Liver (tissue), 9 donors: ENCODE measurements around the gene CEP83. TPM values are rescaled to one million over a fixed set of nuclear protein-coding genes. Genes with fewer than 3 reads are reported as not detected.

Source experiments
- DNase-seq: peaks from one replicate; pipeline ENCODE4 v3.0.0-alpha.2; 2017; ENCODE audit warnings: low spot score
- H3K27ac ChIP-seq, 2 donors: one replicate each; pipeline ENCODE4 v1.7.0; 2013; ENCODE audit warnings: inconsistent platforms in 2 of 2, low read length in 2 of 2, control low read depth in 1 of 2, low read depth in 1 of 2, mild to moderate bottlenecking in 1 of 2
- H3K27me3 ChIP-seq, 4 donors: one replicate each; pipeline versions ENCODE4 v1.6.1 to v1.7.0; 2013; ENCODE audit warnings: low read length in 3 of 4, inconsistent platforms in 1 of 4, mild to moderate bottlenecking in 1 of 4, moderate library complexity in 1 of 4; ENCODE audit not compliant: control insufficient read depth in 4 of 4, insufficient read depth in 4 of 4
- H3K36me3 ChIP-seq, 4 donors: one replicate each; pipeline versions ENCODE4 v1.6.1 to v1.7.0; 2013; ENCODE audit warnings: low read length in 3 of 4, mild to moderate bottlenecking in 3 of 4, low read depth in 1 of 4, moderate library complexity in 1 of 4; ENCODE audit not compliant: control insufficient read depth in 4 of 4, insufficient read depth in 3 of 4
- H3K4me1 ChIP-seq, 4 donors: one replicate each; pipeline versions ENCODE4 v1.6.1 to v1.7.0; 2013; ENCODE audit warnings: low read length in 3 of 4, mild to moderate bottlenecking in 3 of 4, moderate library complexity in 1 of 4; ENCODE audit not compliant: control insufficient read depth in 4 of 4, insufficient read depth in 4 of 4
- H3K4me3 ChIP-seq, 3 donors: one replicate each; pipeline versions ENCODE4 v1.6.1 to v1.7.0; 2013; ENCODE audit warnings: low read length in 3 of 3, control low read depth in 1 of 3, low read depth in 1 of 3, mild to moderate bottlenecking in 1 of 3
- H3K9ac ChIP-seq, 2 donors: one replicate each; pipeline ENCODE4 v1.7.0; 2013; ENCODE audit warnings: low read length in 2 of 2, mild to moderate bottlenecking in 2 of 2, moderate library complexity in 2 of 2, control low read depth in 1 of 2, low read depth in 1 of 2
- H3K9me3 ChIP-seq, 4 donors: one replicate each; pipeline versions ENCODE4 v1.6.1 to v1.7.0; 2013; ENCODE audit warnings: low read length in 3 of 4; ENCODE audit not compliant: control insufficient read depth in 4 of 4
- EGR1 ChIP-seq, 2 donors: IDR thresholded peaks; 2 replicates each; pipeline ENCODE4 v1.6.1; 2016 to 2018; ENCODE audit warnings: antibody characterized with exemption in 2 of 2, low read depth in 2 of 2
- FOXA1 ChIP-seq: IDR thresholded peaks from 2 replicates; pipeline ENCODE4 v1.6.1; 2016; ENCODE audit warnings: antibody characterized with exemption
- FOXA2 ChIP-seq: IDR thresholded peaks from 2 replicates; pipeline ENCODE4 v1.6.1; 2016; ENCODE audit warnings: antibody characterized with exemption
- GABPA ChIP-seq, 2 donors: IDR thresholded peaks in 1 of 2; conservative IDR thresholded peaks in 1 of 2; 2 replicates each; pipeline ENCODE4 v1.6.1; 2016; ENCODE audit warnings: antibody characterized with exemption in 2 of 2, mild to moderate bottlenecking in 1 of 2, moderate library complexity in 1 of 2
- HNF4A ChIP-seq, 2 donors: conservative IDR thresholded peaks; 2 replicates each; pipeline ENCODE4 v1.6.1; 2016; ENCODE audit warnings: antibody characterized with exemption in 2 of 2, mild to moderate bottlenecking in 2 of 2
- HNF4G ChIP-seq: IDR thresholded peaks from 2 replicates; pipeline ENCODE4 v1.6.1; 2016; ENCODE audit warnings: antibody characterized with exemption
- JUND ChIP-seq, 2 donors: IDR thresholded peaks; 2 replicates each; pipeline ENCODE4 v1.6.1; 2016; ENCODE audit warnings: antibody characterized with exemption in 2 of 2
- MAX ChIP-seq: IDR thresholded peaks from 2 replicates; pipeline ENCODE4 v1.6.1; 2016; ENCODE audit warnings: antibody characterized with exemption
- NR2F2 ChIP-seq: IDR thresholded peaks from 2 replicates; pipeline ENCODE4 v1.6.1; 2016; ENCODE audit warnings: antibody characterized with exemption
- RAD21 ChIP-seq, 2 donors: IDR thresholded peaks; 2 replicates each; pipeline ENCODE4 v1.6.1; 2016; ENCODE audit warnings: antibody characterized with exemption in 2 of 2, mild to moderate bottlenecking in 2 of 2
- RXRA ChIP-seq, 2 donors: IDR thresholded peaks; 2 replicates each; pipeline ENCODE4 v1.6.1; 2017 to 2018; ENCODE audit warnings: antibody characterized with exemption in 2 of 2, mild to moderate bottlenecking in 1 of 2
- SP1 ChIP-seq: IDR thresholded peaks from 2 replicates; pipeline ENCODE4 v1.6.1; 2018; ENCODE audit warnings: antibody characterized with exemption, mild to moderate bottlenecking
- TAF1 ChIP-seq: conservative IDR thresholded peaks from 2 replicates; pipeline ENCODE4 v1.6.1; 2016; ENCODE audit warnings: antibody characterized with exemption, mild to moderate bottlenecking
- YY1 ChIP-seq: IDR thresholded peaks from 2 replicates; pipeline ENCODE4 v1.6.1; 2016; ENCODE audit warnings: antibody characterized with exemption, mild to moderate bottlenecking
- WGBS: extraction: QIAGEN DNeasy Blood & Tissue Kit; methylation state at CpG from one replicate; pipeline ENCODE4 v1.1.7; 2013; 5-methylcytosine and 5-hydroxymethylcytosine counted together
- polyA plus RNA-seq, 2 donors: library from polyadenylated mRNA; stranded (reverse) in 1 of 2; unstranded in 1 of 2; fragments of 200-250 nt in 1 of 2; fragments of >200 nt in 1 of 2; fragmentation: Nextera tagmentation in 1 of 2; extraction: Ambion mirVana in 1 of 2; gene quantifications; one replicate each; pipeline versions ENCODE4 v1.2.1 to v1.2.3, GENCODE V29; 2013 to 2015
- total RNA-seq, 2 donors: library from RNA; depleted of rRNA; stranded (reverse); fragments of >200 nt; gene quantifications; one replicate each; pipeline ENCODE4 v1.2.3, GENCODE V29; 2014
- TF ChIP-seq, protein P1 (sequence below): IDR thresholded peaks from 2 replicates; pipeline ENCODE4 v1.6.1; 2016; ENCODE audit warnings: antibody characterized with exemption
- TF ChIP-seq, protein P2 (sequence below): IDR thresholded peaks from 2 replicates; pipeline ENCODE4 v1.6.1; 2016; ENCODE audit warnings: antibody characterized with exemption, mild to moderate bottlenecking
- TF ChIP-seq, protein P3 (sequence below): IDR thresholded peaks from 2 replicates; pipeline ENCODE4 v1.6.1; 2016; ENCODE audit warnings: antibody characterized with exemption
- TF ChIP-seq, protein P4 (sequence below): fragments of 150-350 bp; IDR thresholded peaks from 2 replicates; pipeline ENCODE4 v1.5.1; 2017; ENCODE audit warnings: improper control_type of control experiment, low read depth, low read length; ENCODE audit not compliant: missing input control
- donor health status: healthy.
- donor health status: healthy.
- donor health status: healthy.
- donor health status: healthy.
- donor health status: healthy.

CEP83 gene
- total and polyA plus RNA-seq, 4 donors, result 1.9 to 8.4 (median 5.2) TPM

DNA sequence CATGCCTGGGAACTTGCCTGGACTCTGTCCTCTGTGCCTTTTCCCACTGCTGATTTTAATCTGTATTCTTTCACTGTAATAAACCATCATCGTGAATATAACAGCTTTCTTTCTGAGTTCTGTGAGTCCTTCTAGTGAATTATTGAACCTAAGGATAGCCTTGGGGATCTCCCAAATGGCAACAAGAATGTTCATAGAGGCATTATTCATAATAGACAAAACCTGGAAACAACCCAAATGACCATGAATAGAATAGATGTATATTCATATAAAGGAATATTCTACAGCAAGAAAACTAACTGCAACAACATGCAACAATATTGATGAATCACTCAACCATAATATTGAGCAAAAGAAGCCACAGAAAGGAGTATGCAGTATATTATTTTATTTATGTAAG is 44.7 kb upstream of the CEP83 start:
- H3K9me3 ChIP-seq, result no peaks in the 10 kb centered on the region
- H3K4me3 ChIP-seq, result no peak overlapping the region
- no peak for TF ChIP-seq YY1
- TF ChIP-seq RXRA (IDR thresholded peaks at IDR 0.05), result no peak
- TF ChIP-seq HNF4A (conservative IDR thresholded peaks at IDR 0.05), result no peak
- no peak for TF ChIP-seq JUND (IDR thresholded peaks at IDR 0.05)
- TF ChIP-seq FOXA2, result no peak
- TF ChIP-seq GABPA (IDR thresholded peaks at IDR 0.05 in 1 of 2, conservative IDR thresholded peaks at IDR 0.05 in 1 of 2), result no peak
- TF ChIP-seq, protein P1, sequence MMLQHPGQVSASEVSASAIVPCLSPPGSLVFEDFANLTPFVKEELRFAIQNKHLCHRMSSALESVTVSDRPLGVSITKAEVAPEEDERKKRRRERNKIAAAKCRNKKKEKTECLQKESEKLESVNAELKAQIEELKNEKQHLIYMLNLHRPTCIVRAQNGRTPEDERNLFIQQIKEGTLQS, result no peak
- TF ChIP-seq, protein P2, sequence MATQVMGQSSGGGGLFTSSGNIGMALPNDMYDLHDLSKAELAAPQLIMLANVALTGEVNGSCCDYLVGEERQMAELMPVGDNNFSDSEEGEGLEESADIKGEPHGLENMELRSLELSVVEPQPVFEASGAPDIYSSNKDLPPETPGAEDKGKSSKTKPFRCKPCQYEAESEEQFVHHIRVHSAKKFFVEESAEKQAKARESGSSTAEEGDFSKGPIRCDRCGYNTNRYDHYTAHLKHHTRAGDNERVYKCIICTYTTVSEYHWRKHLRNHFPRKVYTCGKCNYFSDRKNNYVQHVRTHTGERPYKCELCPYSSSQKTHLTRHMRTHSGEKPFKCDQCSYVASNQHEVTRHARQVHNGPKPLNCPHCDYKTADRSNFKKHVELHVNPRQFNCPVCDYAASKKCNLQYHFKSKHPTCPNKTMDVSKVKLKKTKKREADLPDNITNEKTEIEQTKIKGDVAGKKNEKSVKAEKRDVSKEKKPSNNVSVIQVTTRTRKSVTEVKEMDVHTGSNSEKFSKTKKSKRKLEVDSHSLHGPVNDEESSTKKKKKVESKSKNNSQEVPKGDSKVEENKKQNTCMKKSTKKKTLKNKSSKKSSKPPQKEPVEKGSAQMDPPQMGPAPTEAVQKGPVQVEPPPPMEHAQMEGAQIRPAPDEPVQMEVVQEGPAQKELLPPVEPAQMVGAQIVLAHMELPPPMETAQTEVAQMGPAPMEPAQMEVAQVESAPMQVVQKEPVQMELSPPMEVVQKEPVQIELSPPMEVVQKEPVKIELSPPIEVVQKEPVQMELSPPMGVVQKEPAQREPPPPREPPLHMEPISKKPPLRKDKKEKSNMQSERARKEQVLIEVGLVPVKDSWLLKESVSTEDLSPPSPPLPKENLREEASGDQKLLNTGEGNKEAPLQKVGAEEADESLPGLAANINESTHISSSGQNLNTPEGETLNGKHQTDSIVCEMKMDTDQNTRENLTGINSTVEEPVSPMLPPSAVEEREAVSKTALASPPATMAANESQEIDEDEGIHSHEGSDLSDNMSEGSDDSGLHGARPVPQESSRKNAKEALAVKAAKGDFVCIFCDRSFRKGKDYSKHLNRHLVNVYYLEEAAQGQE, result no peak
- no peak for TF ChIP-seq TAF1
- TF ChIP-seq, protein P3, sequence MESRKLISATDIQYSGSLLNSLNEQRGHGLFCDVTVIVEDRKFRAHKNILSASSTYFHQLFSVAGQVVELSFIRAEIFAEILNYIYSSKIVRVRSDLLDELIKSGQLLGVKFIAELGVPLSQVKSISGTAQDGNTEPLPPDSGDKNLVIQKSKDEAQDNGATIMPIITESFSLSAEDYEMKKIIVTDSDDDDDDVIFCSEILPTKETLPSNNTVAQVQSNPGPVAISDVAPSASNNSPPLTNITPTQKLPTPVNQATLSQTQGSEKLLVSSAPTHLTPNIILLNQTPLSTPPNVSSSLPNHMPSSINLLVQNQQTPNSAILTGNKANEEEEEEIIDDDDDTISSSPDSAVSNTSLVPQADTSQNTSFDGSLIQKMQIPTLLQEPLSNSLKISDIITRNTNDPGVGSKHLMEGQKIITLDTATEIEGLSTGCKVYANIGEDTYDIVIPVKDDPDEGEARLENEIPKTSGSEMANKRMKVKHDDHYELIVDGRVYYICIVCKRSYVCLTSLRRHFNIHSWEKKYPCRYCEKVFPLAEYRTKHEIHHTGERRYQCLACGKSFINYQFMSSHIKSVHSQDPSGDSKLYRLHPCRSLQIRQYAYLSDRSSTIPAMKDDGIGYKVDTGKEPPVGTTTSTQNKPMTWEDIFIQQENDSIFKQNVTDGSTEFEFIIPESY, result no peak
- no peak for TF ChIP-seq MAX
- no peak for TF ChIP-seq FOXA1
- no peak for TF ChIP-seq EGR1 (IDR thresholded peaks at IDR 0.05; ENCODE audit: low read depth in 2 of 2)
- no peak for TF ChIP-seq SP1
- TF ChIP-seq, protein P4, sequence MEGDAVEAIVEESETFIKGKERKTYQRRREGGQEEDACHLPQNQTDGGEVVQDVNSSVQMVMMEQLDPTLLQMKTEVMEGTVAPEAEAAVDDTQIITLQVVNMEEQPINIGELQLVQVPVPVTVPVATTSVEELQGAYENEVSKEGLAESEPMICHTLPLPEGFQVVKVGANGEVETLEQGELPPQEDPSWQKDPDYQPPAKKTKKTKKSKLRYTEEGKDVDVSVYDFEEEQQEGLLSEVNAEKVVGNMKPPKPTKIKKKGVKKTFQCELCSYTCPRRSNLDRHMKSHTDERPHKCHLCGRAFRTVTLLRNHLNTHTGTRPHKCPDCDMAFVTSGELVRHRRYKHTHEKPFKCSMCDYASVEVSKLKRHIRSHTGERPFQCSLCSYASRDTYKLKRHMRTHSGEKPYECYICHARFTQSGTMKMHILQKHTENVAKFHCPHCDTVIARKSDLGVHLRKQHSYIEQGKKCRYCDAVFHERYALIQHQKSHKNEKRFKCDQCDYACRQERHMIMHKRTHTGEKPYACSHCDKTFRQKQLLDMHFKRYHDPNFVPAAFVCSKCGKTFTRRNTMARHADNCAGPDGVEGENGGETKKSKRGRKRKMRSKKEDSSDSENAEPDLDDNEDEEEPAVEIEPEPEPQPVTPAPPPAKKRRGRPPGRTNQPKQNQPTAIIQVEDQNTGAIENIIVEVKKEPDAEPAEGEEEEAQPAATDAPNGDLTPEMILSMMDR, result no peak
- no peak for TF ChIP-seq RAD21 (IDR thresholded peaks at IDR 0.05)
- no peak overlapping the region for H3K27ac ChIP-seq
- 98% methylated on average over 1 of the region's 1 CpG for WGBS
- H3K27me3 ChIP-seq, result no peaks in the 10 kb centered on the region
- no peaks in the 10 kb centered on the region for H3K36me3 ChIP-seq
- peaks cover 0 to 9% (median 0%) of the 10 kb centered on the region in 4 donors for H3K4me1 ChIP-seq
- DNase-seq, result no peak
- no peak overlapping the region for H3K9ac ChIP-seq

- H3K4me1 ChIP-seq, result peaks cover 0 to 9% (median 0%) of the 10 kb centered on the region in 4 donors
- DNase-seq, result no peak
- TF ChIP-seq FOXA1 (no peak), JUND (IDR thresholded peaks at IDR 0.05) (no peak), NR2F2 (no peak), RXRA (IDR thresholded peaks at IDR 0.05) (no peak), TAF1 (no peak), EGR1 (IDR thresholded peaks at IDR 0.05; ENCODE audit: low read depth in 2 of 2) (no peak), YY1 (no peak), HNF4G (no peak), RAD21 (IDR thresholded peaks at IDR 0.05) (no peak), HNF4A (conservative IDR thresholded peaks at IDR 0.05) (no peak)
- TF ChIP-seq, protein P4, result no peak
- TF ChIP-seq, protein P2, result no peak
- 4% methylated on average over 1 of the region's 1 CpG for WGBS
- no peaks in the 10 kb centered on the region for H3K9me3 ChIP-seq
- no peaks in the 10 kb centered on the region for H3K36me3 ChIP-seq
- no peak overlapping the region for H3K9ac ChIP-seq
- H3K4me3 ChIP-seq, result no peak overlapping the region
- no peaks in the 10 kb centered on the region for H3K27me3 ChIP-seq
- H3K27ac ChIP-seq, result no peak overlapping the region
Measured at GRCh38 chr12:94503619-94504018, 44.0 kb upstream of the CEP83 start.
